Neuronal stem cell (in vitro differentiated cells): ENCODE data around the gene SLC25A39.

ENCODE experiments used
- DNase-seq: peaks from one replicate; pipeline ENCODE4 v3.0.0-alpha.2; 2013; ENCODE audit warnings: low spot score
- H2AFZ ChIP-seq: one replicate; pipeline ENCODE4 v1.6.1; 2013; ENCODE audit warnings: mild to moderate bottlenecking, low read length, inconsistent platforms
- H2AK5ac ChIP-seq: 2 replicates; pipeline ENCODE4 v1.6.1; 2013; ENCODE audit warnings: low read depth, mild to moderate bottlenecking, inconsistent platforms, low read length, moderate library complexity, mixed read lengths
- H2BK120ac ChIP-seq: 2 replicates; pipeline ENCODE4 v1.6.1; 2013; ENCODE audit warnings: low read depth, mild to moderate bottlenecking, inconsistent platforms, low read length, moderate library complexity, mixed read lengths
- H2BK12ac ChIP-seq: one replicate; pipeline ENCODE4 v1.6.1; 2013; ENCODE audit warnings: low read length, inconsistent platforms
- H2BK15ac ChIP-seq: 2 replicates; pipeline ENCODE4 v1.6.1; 2013; ENCODE audit warnings: mild to moderate bottlenecking, low read length, inconsistent platforms, mixed read lengths
- H2BK5ac ChIP-seq: one replicate; pipeline ENCODE4 v1.6.1; 2013; ENCODE audit warnings: inconsistent platforms, mild to moderate bottlenecking, low read length, moderate library complexity
- H3K14ac ChIP-seq: one replicate; pipeline ENCODE4 v1.6.1; 2013; ENCODE audit warnings: low read length, inconsistent platforms
- H3K18ac ChIP-seq: 2 replicates; pipeline ENCODE4 v1.6.1; 2013; ENCODE audit warnings: low read length, inconsistent platforms
- H3K23ac ChIP-seq: 2 replicates; pipeline ENCODE4 v1.6.1; 2013; ENCODE audit warnings: low read depth, mild to moderate bottlenecking, mixed read lengths, low read length, inconsistent platforms; ENCODE audit not compliant: poor library complexity
- H3K27ac ChIP-seq: replicated peaks from 3 replicates; pipeline ENCODE4 v1.5.1; 2013; ENCODE audit warnings: low read length, inconsistent platforms
- H3K27me3 ChIP-seq, 3 experiments: 2 replicates each; pipeline ENCODE4 v1.6.1; 2013; ENCODE audit warnings: low read length in 3 of 3, mild to moderate bottlenecking in 2 of 3, inconsistent platforms in 1 of 3, low read depth in 1 of 3, mixed read lengths in 1 of 3, moderate library complexity in 1 of 3; ENCODE audit not compliant: control insufficient read depth in 3 of 3, insufficient read depth in 3 of 3
- H3K36me3 ChIP-seq, 2 donors: replicated peaks in 1 of 2; 2 replicates each; pipeline ENCODE4 v1.6.1; 2013; ENCODE audit warnings: low read length in 2 of 2; ENCODE audit not compliant: control insufficient read depth in 2 of 2, insufficient read depth in 2 of 2
- H3K4ac ChIP-seq: 2 replicates; pipeline ENCODE4 v1.6.1; 2013; ENCODE audit warnings: inconsistent platforms, mild to moderate bottlenecking, low read length, moderate library complexity
- H3K4me1 ChIP-seq, 2 donors: 1 replicate in 1 of 2; 2 replicates in 1 of 2; pipeline ENCODE4 v1.6.1; 2013; ENCODE audit warnings: low read length in 2 of 2, low read depth in 1 of 2; ENCODE audit not compliant: control insufficient read depth in 2 of 2, insufficient read depth in 1 of 2
- H3K4me2 ChIP-seq: one replicate; pipeline ENCODE4 v1.6.1; 2013; ENCODE audit warnings: mild to moderate bottlenecking, low read length, inconsistent platforms; ENCODE audit not compliant: insufficient read depth, poor library complexity, severe bottlenecking
- H3K4me3 ChIP-seq, 2 donors: 2 replicates each; pipeline ENCODE4 v1.5.1; 2013; ENCODE audit warnings: low read length in 2 of 2, mild to moderate bottlenecking in 2 of 2, inconsistent platforms in 1 of 2, moderate library complexity in 1 of 2
- H3K79me1 ChIP-seq: one replicate; pipeline ENCODE4 v1.6.1; 2013; ENCODE audit warnings: low read depth, mild to moderate bottlenecking, inconsistent platforms, low read length, moderate library complexity
- H3K9ac ChIP-seq: one replicate; pipeline ENCODE4 v1.6.1; 2013; ENCODE audit warnings: mild to moderate bottlenecking, low read depth, low read length, inconsistent platforms; ENCODE audit not compliant: poor library complexity
- H3K9me3 ChIP-seq, 2 donors: replicated peaks in 1 of 2; 2 replicates each; pipeline versions ENCODE3 to v1.6.1; 2013; ENCODE audit warnings: low read length in 2 of 2, mild to moderate bottlenecking in 2 of 2, inconsistent platforms in 1 of 2, low read depth in 1 of 2, mixed read lengths in 1 of 2, moderate library complexity in 1 of 2; ENCODE audit not compliant: control insufficient read depth in 2 of 2, insufficient read depth in 1 of 2
- H4K8ac ChIP-seq: one replicate; pipeline ENCODE4 v1.6.1; 2013; ENCODE audit warnings: low read depth, mild to moderate bottlenecking, inconsistent platforms, low read length, moderate library complexity
- H4K91ac ChIP-seq: one replicate; pipeline ENCODE4 v1.6.1; 2013; ENCODE audit warnings: low read length, low read depth, mild to moderate bottlenecking, inconsistent platforms; ENCODE audit not compliant: poor library complexity
- WGBS, 2 donors: extraction: QIAGEN DNeasy Blood & Tissue Kit; methylation state at CpG; one replicate each; pipeline ENCODE4 v1.1.7; 2013; ENCODE audit warnings: missing lambda C conversion rate in 2 of 2, mixed read lengths in 1 of 2; ENCODE audit not compliant: insufficient read length in 2 of 2, insufficient replicate concordance in 1 of 2; ENCODE audit errors: extremely low coverage in 2 of 2; 5-methylcytosine and 5-hydroxymethylcytosine counted together

SLC25A39 gene

DNA sequence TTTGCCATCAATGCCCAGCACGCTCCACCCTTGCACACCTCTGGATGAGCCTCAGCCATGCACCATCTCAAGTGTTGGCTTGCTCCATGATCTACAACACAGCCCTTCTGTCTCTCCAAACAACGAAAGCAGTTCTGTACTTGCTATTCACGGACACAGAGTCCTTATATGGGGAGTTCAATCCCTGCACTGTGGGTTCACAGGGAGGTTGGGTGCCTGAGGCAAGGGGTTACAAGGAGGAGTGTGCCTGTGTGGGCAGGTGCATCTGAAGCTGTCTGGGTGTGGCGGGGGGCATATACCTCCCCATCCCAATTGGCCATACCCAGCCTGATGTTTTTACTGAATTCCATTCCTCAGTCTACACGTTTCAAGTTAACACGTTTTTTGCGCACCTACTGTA is 10.6 kb downstream of the SLC25A39 start:
- DNase-seq: no peak
- Histone ChIP-seq H3K79me1 (peaks cover 2% of the 10 kb centered on the region), H3K27me3 (peaks cover 6 to 78% (median 30%) of the 10 kb centered on the region in 3 experiments)

DNA sequence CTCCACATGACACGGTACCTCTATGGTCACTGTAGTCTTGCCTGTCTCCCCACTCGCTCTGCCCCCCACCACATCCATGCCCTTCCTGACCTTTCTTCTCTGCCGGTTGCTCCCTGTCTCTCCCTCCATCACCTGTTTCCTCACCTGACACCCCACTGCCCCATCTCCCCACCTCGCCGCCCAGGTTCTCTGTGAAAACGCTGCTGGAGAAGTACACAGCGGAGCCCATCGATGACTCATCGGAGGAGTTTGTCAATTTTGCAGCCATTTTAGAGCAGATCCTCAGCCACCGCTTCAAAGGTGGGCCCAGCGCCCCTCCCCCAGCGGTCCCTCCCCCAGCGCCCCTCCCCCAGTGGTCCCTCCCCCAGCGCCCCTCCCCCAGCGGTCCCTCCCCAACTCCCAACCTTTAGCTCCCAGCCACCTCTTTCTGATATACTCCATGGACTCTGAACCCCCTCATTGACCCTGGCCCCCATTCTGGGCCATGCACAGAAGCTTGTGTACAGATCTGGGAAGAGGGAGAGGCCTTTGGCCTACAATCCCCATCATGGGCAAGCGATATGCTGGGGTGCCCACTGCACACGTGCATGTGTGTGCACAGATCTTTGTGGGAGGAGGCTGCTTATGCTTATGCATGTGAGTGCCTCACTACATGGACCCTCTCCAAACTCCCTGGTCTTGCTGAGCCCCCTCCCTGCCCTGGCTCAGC is 12.1 kb downstream of the SLC25A39 start:
- Histone ChIP-seq H3K4me3 (no peak overlapping the region), H3K9ac (no peak overlapping the region), H2BK5ac (no peak overlapping the region), H3K79me1 (peaks cover 2% of the 10 kb centered on the region), H3K23ac (no peak overlapping the region), H3K9me3 (peaks cover 0 to 4% of the 10 kb centered on the region in 2 donors), H3K4me1 (peaks cover 8 to 20% of the 10 kb centered on the region in 2 donors), H2AFZ (no peak overlapping the region), H3K18ac (no peak overlapping the region), H2BK12ac (no peak overlapping the region), H2BK15ac (no peak overlapping the region), H4K8ac (no peak overlapping the region), H3K36me3 (no peaks in the 10 kb centered on the region), H4K91ac (no peak overlapping the region), H2AK5ac (no peak overlapping the region), H3K27me3 (peaks cover 6 to 77% (median 30%) of the 10 kb centered on the region in 3 experiments), H3K4ac (no peak overlapping the region), H3K4me2 (no peak overlapping the region), H2BK120ac (no peak overlapping the region), H3K27ac (no peak overlapping the region), H3K14ac (no peak overlapping the region)
- WGBS, 2 donors: no CpG with 5 or more reads among the region's 17 CpGs
- DNase-seq: no peak

More for the DNA sequence above, 10.6 kb downstream of the SLC25A39 start:
- Histone ChIP-seq H3K4me2 (no peak overlapping the region), H3K4ac (no peak overlapping the region), H3K9me3 (peaks cover 0 to 4% of the 10 kb centered on the region in 2 donors), H3K23ac (no peak overlapping the region), H3K14ac (no peak overlapping the region), H2AK5ac (no peak overlapping the region), H3K18ac (peak overlapping the region; percentile 77), H3K27ac (no peak overlapping the region), H2BK15ac (no peak overlapping the region), H3K36me3 (no peaks in the 10 kb centered on the region), H2AFZ (no peak overlapping the region), H3K4me3 (no peak overlapping the region), H3K4me1 (peaks cover 4 to 17% of the 10 kb centered on the region in 2 donors), H2BK12ac (no peak overlapping the region), H2BK5ac (peak overlapping the region; percentile 18), H4K8ac (no peak overlapping the region), H3K9ac (no peak overlapping the region), H2BK120ac (no peak overlapping the region), H4K91ac (no peak overlapping the region)
- no CpG with 5 or more reads among the region's 7 CpGs for WGBS, 2 donors

DNA sequence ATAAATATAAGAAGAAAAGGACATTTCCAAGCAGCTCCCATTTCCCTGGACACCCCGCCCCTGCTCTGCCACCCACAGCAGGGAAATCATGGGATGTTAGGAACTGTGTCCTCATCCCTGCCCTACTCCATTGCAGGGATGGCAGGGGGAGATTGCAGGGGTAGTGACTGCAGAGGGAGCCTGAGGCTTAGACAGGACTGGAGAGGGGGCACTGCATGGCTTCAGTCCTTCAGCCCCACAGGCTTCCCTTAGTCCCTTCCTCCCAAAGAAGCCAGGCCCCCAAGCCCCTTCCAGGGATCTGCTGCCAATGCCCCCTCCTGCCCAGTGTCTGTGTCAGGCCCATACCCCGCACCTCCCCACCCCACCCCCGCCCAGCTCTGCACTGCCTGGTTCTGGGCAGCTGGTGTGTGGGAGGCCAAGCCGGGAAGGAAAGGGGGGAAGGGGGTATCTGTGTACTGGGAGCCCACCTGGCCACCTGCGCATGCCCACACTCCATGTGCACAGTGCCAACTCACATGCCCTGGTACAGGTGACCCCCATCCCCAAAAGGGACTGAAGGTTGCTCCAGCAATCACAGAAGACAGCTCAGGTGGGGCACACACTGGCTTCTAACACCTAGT is 13.0 kb downstream of the SLC25A39 start:
- peaks cover 6 to 75% (median 27%) of the 10 kb centered on the region in 3 experiments for H3K27me3 ChIP-seq
- H3K4ac ChIP-seq: no peak overlapping the region

DNA sequence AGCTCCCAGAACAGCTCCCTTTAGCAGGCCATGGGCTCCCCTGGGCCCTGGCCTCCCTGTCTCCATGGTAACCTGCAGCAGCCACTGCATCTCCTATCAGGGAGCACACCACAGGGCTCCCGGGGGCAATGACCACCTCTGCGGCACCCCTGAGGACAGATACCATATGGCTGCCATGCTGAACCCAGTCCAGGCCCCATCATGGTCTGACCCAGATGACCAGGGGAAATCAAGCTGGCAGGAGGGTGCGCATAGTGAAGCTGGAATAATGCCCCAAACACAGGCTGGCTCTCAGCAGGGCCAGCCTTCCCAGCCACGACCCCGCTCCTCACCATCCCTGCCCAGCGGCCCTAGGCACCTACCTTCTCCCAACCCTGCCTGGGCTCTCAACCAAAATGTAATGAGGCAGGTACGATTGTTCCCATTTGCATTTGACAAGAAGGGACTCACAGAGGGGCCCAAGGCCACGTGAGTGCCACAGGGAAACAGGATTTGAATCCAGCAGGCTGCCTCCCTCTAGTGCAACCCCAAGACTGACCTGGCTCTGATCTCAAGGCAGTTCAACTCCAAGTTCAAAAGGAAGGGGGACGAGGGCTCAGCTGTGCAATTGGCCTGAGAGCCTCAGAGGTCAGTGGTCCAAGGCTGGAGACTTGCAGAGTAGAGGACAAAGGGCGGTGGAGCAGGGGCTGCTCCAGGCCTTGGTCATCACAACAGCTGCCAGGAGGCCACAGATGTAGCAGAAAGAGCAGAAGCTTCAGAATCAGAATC is 13.8 kb downstream of the SLC25A39 start:
- no peaks in the 10 kb centered on the region for H3K36me3 ChIP-seq
- no peak overlapping the region for H3K27ac ChIP-seq
- H2AFZ ChIP-seq: no peak overlapping the region
- H3K4me2 ChIP-seq: no peak overlapping the region
- H3K14ac ChIP-seq: no peak overlapping the region
- H2BK5ac ChIP-seq: no peak overlapping the region
- no peak for DNase-seq
- H3K9ac ChIP-seq: no peak overlapping the region
- no CpG with 5 or more reads among the region's 10 CpGs for WGBS, 2 donors
- peaks cover 6 to 69% (median 21%) of the 10 kb centered on the region in 3 experiments for H3K27me3 ChIP-seq
- H3K18ac ChIP-seq: no peak overlapping the region
- H4K8ac ChIP-seq: no peak overlapping the region
- H3K79me1 ChIP-seq: peaks cover 2% of the 10 kb centered on the region
- H3K4ac ChIP-seq: no peak overlapping the region
- no peak overlapping the region for H4K91ac ChIP-seq
- peaks cover 12 to 17% of the 10 kb centered on the region in 2 donors for H3K4me1 ChIP-seq
- H3K9me3 ChIP-seq: peaks cover 0 to 3% of the 10 kb centered on the region in 2 donors
- no peak overlapping the region for H2AK5ac ChIP-seq
- H3K23ac ChIP-seq: peak overlapping the region; percentile 48
- no peak overlapping the region for H3K4me3 ChIP-seq
- no peak overlapping the region for H2BK120ac ChIP-seq
- H2BK12ac ChIP-seq: peak overlapping the region; percentile 11
- H2BK15ac ChIP-seq: no peak overlapping the region

More for the DNA sequence above, 13.0 kb downstream of the SLC25A39 start:
- no peaks in the 10 kb centered on the region for H3K36me3 ChIP-seq
- no peak for DNase-seq
- H3K4me3 ChIP-seq: no peak overlapping the region
- no peak overlapping the region for H3K18ac ChIP-seq
- H3K23ac ChIP-seq: no peak overlapping the region
- H4K8ac ChIP-seq: no peak overlapping the region
- no peak overlapping the region for H2BK120ac ChIP-seq
- H4K91ac ChIP-seq: no peak overlapping the region
- no peak overlapping the region for H3K14ac ChIP-seq
- no peak overlapping the region for H2BK5ac ChIP-seq
- no peak overlapping the region for H2AK5ac ChIP-seq
- peaks cover 12 to 24% of the 10 kb centered on the region in 2 donors for H3K4me1 ChIP-seq
- WGBS, 2 donors: no CpG with 5 or more reads among the region's 5 CpGs
- H2AFZ ChIP-seq: no peak overlapping the region
- no peak overlapping the region for H2BK15ac ChIP-seq
- no peak overlapping the region for H3K9ac ChIP-seq
- H3K4me2 ChIP-seq: no peak overlapping the region
- no peak overlapping the region for H2BK12ac ChIP-seq
- H3K9me3 ChIP-seq: peaks cover 0 to 4% of the 10 kb centered on the region in 2 donors
- H3K79me1 ChIP-seq: peaks cover 2% of the 10 kb centered on the region
- no peak overlapping the region for H3K27ac ChIP-seq
